Fibroblast of the aortic adventitia (primary cell): ENCODE results near the gene SLC9C2. TPM values are rescaled to one million over a fixed set of nuclear protein-coding genes. Genes with fewer than 3 reads are reported as not detected.
"Not testable (repeated sequence)": the region's sequence is repeated elsewhere in the genome, so short reads cannot be mapped to it uniquely, and the experiment has no call there.

Experiments
- DNase-seq: peaks from one replicate; pipeline ENCODE4 v3.0.0-alpha.2; 2010; ENCODE audit warnings: low read depth
- H3K4me3 ChIP-seq: 2 replicates; pipeline ENCODE4 v1.5.1; 2011; ENCODE audit warnings: low read depth, mild to moderate bottlenecking, control low read depth, low read length, moderate library complexity
- total RNA-seq: library from RNA; depleted of rRNA; stranded (reverse); fragments of >200 nt; gene quantifications from 2 replicates; pipeline ENCODE4 v1.2.3, GENCODE V29; 2012; ENCODE audit warnings: low replicate concordance
- TF ChIP-seq, protein P1 (sequence below): IDR thresholded peaks from 2 replicates; pipeline ENCODE4 v1.5.1; 2011; ENCODE audit warnings: mild to moderate bottlenecking, low read length, control low read depth, inconsistent platforms; ENCODE audit not compliant: insufficient read depth

The SLC9C2 gene
- total RNA-seq, 1 donor, result not detected

DNA sequence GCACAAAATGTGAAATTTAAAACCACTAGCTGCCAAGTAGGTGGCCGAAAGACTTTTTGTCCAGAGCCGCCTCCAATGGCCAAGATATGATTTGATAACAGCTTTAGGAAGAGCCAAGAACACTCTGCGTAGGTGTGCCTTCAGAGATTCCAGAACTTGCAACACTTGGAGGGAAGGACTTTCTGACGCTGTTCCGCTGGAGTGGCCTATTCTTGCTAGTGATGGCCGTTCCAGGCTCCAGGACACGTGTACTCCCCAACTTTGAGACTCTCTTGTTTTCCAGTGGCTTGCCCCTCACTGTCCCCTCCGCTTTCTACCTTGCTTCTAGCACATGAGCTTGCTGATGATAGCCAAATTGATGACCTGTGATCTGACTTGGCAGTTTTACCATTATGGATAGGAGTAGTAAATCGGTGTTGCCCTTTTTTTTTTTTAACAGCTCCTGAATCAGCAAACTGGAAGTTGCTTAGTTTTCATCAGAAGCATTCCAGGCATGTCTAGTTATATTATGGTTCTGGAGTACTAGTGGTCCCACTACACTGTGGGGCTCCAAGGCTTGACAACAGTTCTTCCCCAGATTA is 124.7 kb downstream of the SLC9C2 start:
- peak overlapping the region; percentile 90 for H3K4me3 ChIP-seq
- DNase-seq, result peak; percentile 90
- TF ChIP-seq, protein P1, sequence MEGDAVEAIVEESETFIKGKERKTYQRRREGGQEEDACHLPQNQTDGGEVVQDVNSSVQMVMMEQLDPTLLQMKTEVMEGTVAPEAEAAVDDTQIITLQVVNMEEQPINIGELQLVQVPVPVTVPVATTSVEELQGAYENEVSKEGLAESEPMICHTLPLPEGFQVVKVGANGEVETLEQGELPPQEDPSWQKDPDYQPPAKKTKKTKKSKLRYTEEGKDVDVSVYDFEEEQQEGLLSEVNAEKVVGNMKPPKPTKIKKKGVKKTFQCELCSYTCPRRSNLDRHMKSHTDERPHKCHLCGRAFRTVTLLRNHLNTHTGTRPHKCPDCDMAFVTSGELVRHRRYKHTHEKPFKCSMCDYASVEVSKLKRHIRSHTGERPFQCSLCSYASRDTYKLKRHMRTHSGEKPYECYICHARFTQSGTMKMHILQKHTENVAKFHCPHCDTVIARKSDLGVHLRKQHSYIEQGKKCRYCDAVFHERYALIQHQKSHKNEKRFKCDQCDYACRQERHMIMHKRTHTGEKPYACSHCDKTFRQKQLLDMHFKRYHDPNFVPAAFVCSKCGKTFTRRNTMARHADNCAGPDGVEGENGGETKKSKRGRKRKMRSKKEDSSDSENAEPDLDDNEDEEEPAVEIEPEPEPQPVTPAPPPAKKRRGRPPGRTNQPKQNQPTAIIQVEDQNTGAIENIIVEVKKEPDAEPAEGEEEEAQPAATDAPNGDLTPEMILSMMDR, result no peak

DNA sequence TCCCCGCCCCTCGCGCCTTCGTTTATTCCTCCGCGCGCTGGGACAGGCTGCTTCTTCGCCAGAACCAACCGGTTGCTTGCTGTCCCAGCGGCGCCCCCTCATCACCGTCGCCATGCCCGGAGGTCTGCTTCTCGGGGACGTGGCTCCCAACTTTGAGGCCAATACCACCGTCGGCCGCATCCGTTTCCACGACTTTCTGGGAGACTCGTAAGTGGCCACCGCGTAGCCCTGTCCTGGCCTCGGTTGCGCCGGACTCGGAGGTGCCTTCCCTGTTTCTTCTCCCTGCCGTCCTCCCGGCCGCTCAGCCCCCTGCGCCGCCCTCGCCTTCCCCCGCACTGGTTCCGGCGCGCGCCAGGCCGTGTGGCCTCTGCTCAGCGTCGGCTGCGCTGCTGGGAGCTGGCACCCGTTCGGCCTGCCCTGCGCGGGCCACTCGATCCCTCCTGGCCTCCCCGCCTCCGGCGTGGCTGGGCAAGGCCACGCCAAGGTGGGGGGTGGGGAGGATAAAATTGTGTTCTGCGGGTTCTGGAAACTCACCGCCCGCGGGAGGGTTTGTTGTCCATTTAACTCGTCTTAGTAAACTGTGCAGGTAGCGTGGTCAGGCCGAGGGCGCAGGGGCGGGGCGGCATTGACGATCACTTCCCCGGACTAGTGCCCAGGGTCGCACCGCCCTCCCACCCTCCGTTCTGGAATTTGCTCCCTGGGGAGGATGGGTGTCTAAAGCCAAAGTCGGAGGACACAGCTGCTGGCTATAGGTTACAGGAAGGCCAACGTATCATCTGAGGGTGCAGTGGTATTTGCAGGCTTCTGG is 125.4 kb downstream of the SLC9C2 start, which contains the start of gene PRDX6:
PRDX6 (plus strand) TSS at position 50 of the 808 bp plus-strand sequence; CDS start at position 113, 63 bp downstream.
- peak within 1 kb of the TSS; percentile 90 for H3K4me3 ChIP-seq
- TF ChIP-seq, protein P1, result no peak
- DNase-seq, result peak; percentile 73

DNA sequence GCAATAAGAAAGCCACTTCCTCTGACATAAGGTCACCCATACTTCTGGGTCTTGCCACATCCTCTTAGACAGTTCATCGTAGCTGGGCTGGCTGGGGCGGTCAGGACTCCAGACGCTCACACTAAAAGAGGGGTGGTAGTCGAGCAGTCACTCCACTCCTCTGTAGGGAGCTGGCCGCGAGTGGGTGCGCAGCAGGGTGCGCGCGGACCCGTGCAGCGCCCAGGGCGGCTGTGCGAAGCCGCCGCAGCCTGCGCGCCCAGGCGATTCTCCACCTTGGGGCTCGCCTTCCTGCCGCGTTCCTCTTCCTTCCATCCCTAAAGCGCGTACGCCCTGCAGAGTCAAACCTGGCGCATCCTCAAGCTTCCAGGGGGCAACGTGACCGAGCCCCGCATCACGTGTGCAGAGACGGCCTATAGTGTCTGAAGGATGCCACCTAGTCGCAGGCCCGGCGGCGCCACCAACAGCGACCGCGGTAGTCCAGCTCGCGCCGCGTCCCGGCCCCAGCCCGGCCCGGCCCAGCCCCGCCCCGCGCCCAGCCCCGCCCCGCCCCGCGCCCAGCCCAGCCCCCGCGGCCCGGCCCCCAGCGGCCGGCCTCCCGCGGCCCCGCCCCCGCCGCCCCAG is 126.1 kb downstream of the SLC9C2 start:
- DNase-seq, result peak; percentile 76
- TF ChIP-seq, protein P1, result no peak
- H3K4me3 ChIP-seq, result peak overlapping the region; percentile 85

DNA sequence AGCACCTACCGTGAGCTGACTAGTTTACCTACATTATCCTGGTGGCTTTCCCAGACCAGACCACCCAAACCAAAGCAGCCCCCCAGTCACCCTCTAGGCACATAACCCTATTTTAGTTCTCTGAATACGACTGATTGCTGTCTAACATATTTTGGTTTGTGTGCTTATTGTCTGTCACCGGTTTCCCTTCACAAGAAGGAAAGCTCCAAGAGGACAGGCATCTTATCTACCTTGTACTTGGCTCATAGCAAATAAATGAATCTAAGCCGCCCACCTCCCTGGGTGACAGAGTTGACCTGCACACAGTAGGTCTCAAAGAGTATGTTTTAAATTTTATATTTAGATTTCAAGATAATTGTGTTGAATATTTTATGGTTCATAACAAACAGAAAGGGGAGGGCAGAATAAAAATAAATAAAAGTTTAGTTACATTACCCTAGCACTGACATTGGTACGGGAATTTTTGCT is 126.6 kb downstream of the SLC9C2 start:
- TF ChIP-seq, protein P1, result no peak
- DNase-seq, result no peak
- H3K4me3 ChIP-seq, result peak overlapping the region; percentile 85

DNA sequence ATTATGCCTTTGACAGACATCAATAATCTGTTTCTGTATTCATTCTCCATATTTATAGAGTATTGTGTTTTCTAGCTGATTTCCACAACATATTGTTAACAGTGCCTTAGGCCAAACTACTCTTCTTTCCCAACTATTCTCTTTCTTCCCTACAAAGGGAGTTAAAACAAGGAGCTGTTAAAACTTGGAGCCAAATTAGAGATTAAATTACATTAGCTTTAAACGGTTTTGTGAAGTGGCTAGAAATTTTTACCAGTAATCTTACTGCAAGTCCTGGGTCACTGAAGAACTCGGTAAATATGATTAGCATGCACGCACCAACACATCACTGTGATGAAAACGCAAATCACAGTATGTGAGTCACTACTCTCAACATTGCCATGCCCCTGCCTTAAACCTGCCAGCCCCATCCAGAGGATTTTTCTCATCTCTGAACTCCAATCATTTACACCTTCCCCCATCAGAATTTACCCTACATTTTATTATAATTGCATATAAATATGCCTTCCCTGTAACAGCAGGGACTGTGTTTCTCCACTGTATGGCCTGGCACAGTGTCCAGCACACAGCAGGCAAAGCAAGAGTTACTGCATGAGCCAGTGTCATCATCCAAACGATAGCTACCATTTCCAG is 127.2 kb downstream of the SLC9C2 start:
- TF ChIP-seq, protein P1, result no peak
- peak overlapping the region; percentile 85 for H3K4me3 ChIP-seq
- peak; percentile 75 for DNase-seq

DNA sequence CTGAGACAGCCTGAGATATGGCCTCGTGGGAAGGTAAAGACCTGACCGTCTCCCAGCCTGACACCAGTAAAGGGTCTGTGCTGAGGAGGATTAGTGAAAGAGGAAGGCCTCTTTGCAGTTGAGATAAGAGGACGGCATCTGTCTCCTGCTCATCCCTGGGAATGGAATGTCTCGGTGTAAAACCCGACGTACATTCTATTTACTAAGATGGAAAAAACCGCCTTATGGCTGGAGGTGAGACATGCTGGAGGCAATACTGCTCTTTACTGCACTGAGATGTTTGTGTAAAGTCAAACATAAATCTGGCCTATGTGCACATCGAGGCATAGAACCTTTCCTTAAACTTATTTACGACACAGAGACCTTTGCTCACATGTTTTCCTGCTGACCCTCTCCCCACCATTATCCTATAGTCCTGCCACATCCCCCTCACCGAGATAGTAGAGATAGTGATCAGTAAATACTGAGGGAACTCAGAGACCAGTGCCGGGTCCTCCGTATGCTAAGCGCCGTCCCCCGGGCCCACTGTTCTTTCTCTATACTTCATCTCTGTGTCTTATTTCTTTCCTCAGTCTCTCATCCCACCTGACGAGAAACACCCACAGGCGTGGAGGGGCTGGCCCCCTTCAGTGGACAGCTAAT is 128.0 kb downstream of the SLC9C2 start:
- not testable (repeated sequence) for DNase-seq
- peak overlapping the region; percentile 85 for H3K4me3 ChIP-seq
